Fibroblast of mammary gland (primary cell): Measurements from ENCODE around the gene SMAD7.

Experiments
- DNase-seq: peaks from one replicate; pipeline ENCODE4 v3.0.0-alpha.2; 2010; ENCODE audit warnings: low read depth
- H3K4me3 ChIP-seq: 2 replicates; pipeline ENCODE4 v1.5.1; 2011; ENCODE audit warnings: low read depth, mild to moderate bottlenecking, low read length, moderate library complexity; ENCODE audit not compliant: control insufficient read depth
- CTCF ChIP-seq: conservative IDR thresholded peaks from 2 replicates; pipeline ENCODE4 v1.5.1; 2011; ENCODE audit warnings: low read depth, low read length, inconsistent platforms; ENCODE audit not compliant: control insufficient read depth, insufficient read depth

The SMAD7 gene

GRCh38 chr18:48954886-48955819, 4.4 kb upstream of the SMAD7 start:
- no peak for DNase-seq
- no peak for TF ChIP-seq CTCF
- no peak overlapping the region for H3K4me3 ChIP-seq

- TF ChIP-seq CTCF: no peak
- H3K4me3 ChIP-seq: peak overlapping the region; percentile 57
- no peak for DNase-seq
These were observed 2.4 kb upstream of the SMAD7 start for GRCh38 chr18:48953104-48953706.

GRCh38 chr18:48952287-48953103, 1.7 kb upstream of the SMAD7 start:
- peak overlapping the region; percentile 57 for H3K4me3 ChIP-seq
- DNase-seq: peak; percentile 76
- no peak for TF ChIP-seq CTCF

- H3K4me3 ChIP-seq: peak overlapping the region; percentile 66
- TF ChIP-seq CTCF: no peak
- DNase-seq: peak; percentile 86
These were observed 902 bp upstream of the SMAD7 start for GRCh38 chr18:48951448-48952286.

GRCh38 chr18:48949606-48950535, 894 bp downstream of the SMAD7 start:
- no peak for TF ChIP-seq CTCF
- DNase-seq: no peak
- peak overlapping the region; percentile 69 for H3K4me3 ChIP-seq
